ENCODE measurements around the gene MAML3. TPM values are rescaled to one million over a fixed set of nuclear protein-coding genes. Genes with fewer than 3 reads are reported as not detected.

MAML3 gene
- total RNA-seq, 1 donor from 2014 or later = 0.79 TPM

- FAIRE-seq (peak; percentile 99), DNase-seq (ENCODE audit: low read depth) (peak; percentile 91)
- Histone ChIP-seq H3K36me3 (ENCODE audit: control insufficient read depth, insufficient read depth, low read length) (no peaks in the 10 kb centered on the region), H3K4me3 (ENCODE audit: low read depth, low read length) (no peak overlapping the region), H3K27me3 (ENCODE audit: control insufficient read depth, insufficient read depth, low read length) (no peaks in the 10 kb centered on the region)
- no peak for TF ChIP-seq CTCF (IDR thresholded peaks at IDR 0.05; ENCODE audit: insufficient read depth, low read length, severe bottlenecking)
Observed at GRCh38 chr4:139900964-139901376, 253.0 kb downstream of the MAML3 start.

- H3K36me3 ChIP-seq (ENCODE audit: control insufficient read depth, insufficient read depth, low read length) = no peaks in the 10 kb centered on the region
- no peak overlapping the region for H3K4me3 ChIP-seq (ENCODE audit: low read depth, low read length)
- H3K27me3 ChIP-seq (ENCODE audit: control insufficient read depth, insufficient read depth, low read length) = no peaks in the 10 kb centered on the region
- DNase-seq (ENCODE audit: low read depth) = no peak
- FAIRE-seq = no peak
- TF ChIP-seq CTCF (IDR thresholded peaks at IDR 0.05; ENCODE audit: insufficient read depth, low read length, severe bottlenecking) = no peak
Observed at GRCh38 chr4:139899346-139899745, 254.6 kb downstream of the MAML3 start.

GRCh38 chr4:139898293-139898692, 255.7 kb downstream of the MAML3 start:
- Histone ChIP-seq H3K36me3 (ENCODE audit: control insufficient read depth, insufficient read depth, low read length) (no peaks in the 10 kb centered on the region), H3K4me3 (ENCODE audit: low read depth, low read length) (no peak overlapping the region), H3K27me3 (ENCODE audit: control insufficient read depth, insufficient read depth, low read length) (no peaks in the 10 kb centered on the region)
- no peak for FAIRE-seq
- no peak for TF ChIP-seq CTCF (IDR thresholded peaks at IDR 0.05; ENCODE audit: insufficient read depth, low read length, severe bottlenecking)
- no peak for DNase-seq (ENCODE audit: low read depth)

GRCh38 chr4:139896091-139896604, 257.8 kb downstream of the MAML3 start:
- no peak for TF ChIP-seq CTCF (IDR thresholded peaks at IDR 0.05; ENCODE audit: insufficient read depth, low read length, severe bottlenecking)
- H3K36me3 ChIP-seq (ENCODE audit: control insufficient read depth, insufficient read depth, low read length) = no peaks in the 10 kb centered on the region
- no peak for FAIRE-seq

GRCh38 chr4:139893801-139894200, 260.2 kb downstream of the MAML3 start:
- Histone ChIP-seq H3K36me3 (ENCODE audit: control insufficient read depth, insufficient read depth, low read length) (no peaks in the 10 kb centered on the region), H3K27me3 (ENCODE audit: control insufficient read depth, insufficient read depth, low read length) (no peaks in the 10 kb centered on the region), H3K4me3 (ENCODE audit: low read depth, low read length) (no peak overlapping the region)
- TF ChIP-seq CTCF (IDR thresholded peaks at IDR 0.05; ENCODE audit: insufficient read depth, low read length, severe bottlenecking) = no peak
- DNase-seq (ENCODE audit: low read depth) = no peak
- FAIRE-seq = no peak

More at GRCh38 chr4:139896091-139896604, 257.8 kb downstream of the MAML3 start:
- no peak overlapping the region for H3K4me3 ChIP-seq (ENCODE audit: low read depth, low read length)
- no peaks in the 10 kb centered on the region for H3K27me3 ChIP-seq (ENCODE audit: control insufficient read depth, insufficient read depth, low read length)
- no peak for DNase-seq (ENCODE audit: low read depth)

Data from bronchial epithelial cell (primary cell).